Lung (tissue), 12 donors: Measurements from ENCODE around the gene DUSP3. TPM values are rescaled to one million over a fixed set of nuclear protein-coding genes. Genes with fewer than 3 reads are reported as not detected.

Source experiments
- ATAC-seq: fragments of 200-7000 bp; cut with Tn5 transposase; one replicate; pipeline ENCODE4 v1.9.1; 2020; ENCODE audit warnings: moderate number of reproducible peaks; ENCODE audit not compliant: insufficient read depth, low FRiP score
- DNase-seq, 3 donors: peaks; one replicate each; pipeline ENCODE4 v3.0.0-alpha.2; 2013 to 2017
- H3K27ac ChIP-seq, 2 donors: one replicate each; pipeline ENCODE4 v1.5.1; 2013; ENCODE audit warnings: mild to moderate bottlenecking in 2 of 2, moderate library complexity in 2 of 2, control low read depth in 1 of 2, inconsistent platforms in 1 of 2, low read depth in 1 of 2, low read length in 1 of 2
- H3K27me3 ChIP-seq, 3 donors: one replicate each; pipeline ENCODE4 v1.5.1; 2013; ENCODE audit warnings: low read length in 2 of 3; ENCODE audit not compliant: control insufficient read depth in 3 of 3, insufficient read depth in 3 of 3
- H3K36me3 ChIP-seq, 4 donors: one replicate each; pipeline ENCODE4 v1.5.1; 2013; ENCODE audit warnings: low read length in 4 of 4, mild to moderate bottlenecking in 1 of 4, moderate library complexity in 1 of 4; ENCODE audit not compliant: control insufficient read depth in 4 of 4, insufficient read depth in 4 of 4
- H3K4me1 ChIP-seq, 5 donors: one replicate each; pipeline ENCODE4 v1.5.1; 2013; ENCODE audit warnings: low read length in 5 of 5, mild to moderate bottlenecking in 2 of 5, moderate library complexity in 1 of 5; ENCODE audit not compliant: control insufficient read depth in 5 of 5, insufficient read depth in 5 of 5
- H3K4me3 ChIP-seq: one replicate; pipeline ENCODE4 v1.5.1; 2013; ENCODE audit warnings: mild to moderate bottlenecking, control low read depth, moderate library complexity
- H3K9ac ChIP-seq, 2 donors: one replicate each; pipeline ENCODE4 v1.5.1; 2013; ENCODE audit warnings: low read length in 2 of 2, control low read depth in 1 of 2; ENCODE audit not compliant: insufficient read depth in 1 of 2
- H3K9me3 ChIP-seq, 4 donors: one replicate each; pipeline ENCODE4 v1.5.1; 2013; ENCODE audit warnings: low read length in 3 of 4, mild to moderate bottlenecking in 1 of 4, moderate library complexity in 1 of 4; ENCODE audit not compliant: control insufficient read depth in 4 of 4, insufficient read depth in 3 of 4
- WGBS, 2 donors: extraction: QIAGEN DNeasy Blood & Tissue Kit; methylation state at CpG; one replicate each; pipeline ENCODE4 v1.1.7; 2013; 5-methylcytosine and 5-hydroxymethylcytosine counted together
- polyA plus RNA-seq, 2 donors: library from polyadenylated mRNA; stranded (reverse); fragments of 200-250 nt; gene quantifications; one replicate each; pipeline ENCODE4 v1.2.1, GENCODE V29; 2013
- total RNA-seq, 2 donors: library from RNA; depleted of rRNA in 1 of 2; stranded (reverse); fragments of >200 nt in 1 of 2; gene quantifications; one replicate each; pipeline ENCODE4 v1.2.1, GENCODE V29; 2014 to 2021
- TF ChIP-seq, protein P1 (sequence below): IDR thresholded peaks from 2 replicates; pipeline ENCODE4 v1.5.1; 2012; ENCODE audit warnings: mild to moderate bottlenecking; ENCODE audit errors: control extremely low read depth, extremely low read depth
- donor health status: control.
- donor health status: control.
- donor health status: Bipolar disorder and iron deficiency.
- donor health status: healthy.
- donor health status: DM: yes; HTN: yes; CAD: no.

DUSP3 gene
- total and polyA plus RNA-seq, 4 donors: 49.6 to 86.3 (median 66.5) TPM

DNA sequence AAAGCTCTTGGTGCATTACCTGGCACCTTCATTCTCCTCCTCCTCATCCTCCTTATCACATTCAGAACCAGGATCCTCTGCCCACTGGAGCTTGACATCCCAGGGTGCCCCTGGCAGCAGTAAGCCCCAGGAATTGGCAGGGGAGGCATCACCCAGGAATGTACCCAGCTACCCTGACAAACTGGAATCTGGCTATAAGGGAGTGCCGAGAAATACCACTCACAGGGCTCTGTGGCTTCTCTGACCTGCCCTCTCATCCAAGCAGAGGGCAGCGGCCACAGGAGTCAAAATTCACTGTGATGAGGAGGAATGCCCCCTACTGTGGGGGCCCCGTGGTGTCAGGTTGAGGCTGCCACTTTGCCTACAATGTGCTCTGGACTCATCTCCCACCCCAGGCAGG, 34.6 kb upstream of the DUSP3 start:
- DNase-seq (no peak), ATAC-seq (no peak)
- no peaks in the 10 kb centered on the region for H3K4me1 ChIP-seq
- peaks cover 12 to 36% (median 23%) of the 10 kb centered on the region in 4 donors for H3K36me3 ChIP-seq
- no peak overlapping the region for H3K27ac ChIP-seq
- 89 to 94% methylated on average over 3 of the region's 3 CpGs for WGBS, 2 donors
- TF ChIP-seq, protein P1, sequence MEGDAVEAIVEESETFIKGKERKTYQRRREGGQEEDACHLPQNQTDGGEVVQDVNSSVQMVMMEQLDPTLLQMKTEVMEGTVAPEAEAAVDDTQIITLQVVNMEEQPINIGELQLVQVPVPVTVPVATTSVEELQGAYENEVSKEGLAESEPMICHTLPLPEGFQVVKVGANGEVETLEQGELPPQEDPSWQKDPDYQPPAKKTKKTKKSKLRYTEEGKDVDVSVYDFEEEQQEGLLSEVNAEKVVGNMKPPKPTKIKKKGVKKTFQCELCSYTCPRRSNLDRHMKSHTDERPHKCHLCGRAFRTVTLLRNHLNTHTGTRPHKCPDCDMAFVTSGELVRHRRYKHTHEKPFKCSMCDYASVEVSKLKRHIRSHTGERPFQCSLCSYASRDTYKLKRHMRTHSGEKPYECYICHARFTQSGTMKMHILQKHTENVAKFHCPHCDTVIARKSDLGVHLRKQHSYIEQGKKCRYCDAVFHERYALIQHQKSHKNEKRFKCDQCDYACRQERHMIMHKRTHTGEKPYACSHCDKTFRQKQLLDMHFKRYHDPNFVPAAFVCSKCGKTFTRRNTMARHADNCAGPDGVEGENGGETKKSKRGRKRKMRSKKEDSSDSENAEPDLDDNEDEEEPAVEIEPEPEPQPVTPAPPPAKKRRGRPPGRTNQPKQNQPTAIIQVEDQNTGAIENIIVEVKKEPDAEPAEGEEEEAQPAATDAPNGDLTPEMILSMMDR: no peak
- H3K9ac ChIP-seq: no peak overlapping the region
- H3K4me3 ChIP-seq: no peak overlapping the region
- peaks cover 0 to 1% (median 0%) of the 10 kb centered on the region in 4 donors for H3K9me3 ChIP-seq
- no peaks in the 10 kb centered on the region for H3K27me3 ChIP-seq

DNA sequence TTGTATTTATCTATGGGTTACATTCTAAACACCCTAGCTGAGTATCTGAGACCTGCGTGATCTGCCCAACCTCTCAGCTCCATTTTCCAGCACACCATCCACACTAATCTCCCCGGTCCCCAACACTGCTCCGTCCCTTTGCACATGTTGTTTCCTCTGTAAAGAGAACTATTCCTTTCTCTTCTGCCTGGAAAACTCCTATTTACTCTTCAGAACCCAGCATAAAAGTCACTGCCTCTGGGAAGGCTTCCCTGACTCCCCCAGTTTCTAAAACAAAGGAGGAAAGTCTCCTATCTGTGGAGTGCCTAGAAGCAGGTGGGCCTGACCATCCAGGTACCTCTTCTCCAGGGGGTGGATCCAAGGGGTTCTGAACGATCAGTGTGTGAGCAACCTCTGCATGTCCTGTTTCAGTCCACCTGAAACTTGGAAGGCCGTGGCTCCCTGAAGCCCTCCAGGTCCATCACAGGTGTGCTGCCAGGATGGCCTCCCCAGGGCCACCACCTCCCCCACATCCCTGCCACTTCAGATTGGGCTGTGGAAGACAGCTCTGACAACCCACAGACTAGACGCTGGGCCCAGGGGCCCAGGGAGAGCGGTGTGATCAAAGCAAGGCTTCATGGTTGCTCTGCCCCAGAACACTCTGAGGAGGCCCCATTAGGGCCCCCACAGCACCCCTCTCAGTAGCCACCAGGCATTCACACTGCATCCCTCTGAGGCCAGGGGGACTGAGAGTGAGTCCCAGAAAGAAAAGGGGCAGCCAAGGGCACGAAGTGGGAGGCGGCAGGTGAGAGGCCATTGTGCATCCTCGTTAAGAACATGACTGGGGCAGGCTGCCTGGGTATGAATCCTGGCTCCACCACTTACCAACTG, 33.9 kb upstream of the DUSP3 start:
- ATAC-seq: no peak
- WGBS, 2 donors: 95 to 96% methylated on average over 10 of the region's 10 CpGs
- DNase-seq: no peak
- Histone ChIP-seq H3K9me3 (peaks cover 0 to 1% (median 0%) of the 10 kb centered on the region in 4 donors), H3K36me3 (peaks cover 14 to 36% (median 23%) of the 10 kb centered on the region in 4 donors), H3K4me3 (no peak overlapping the region), H3K9ac (no peak overlapping the region), H3K27ac (no peak overlapping the region), H3K4me1 (no peaks in the 10 kb centered on the region), H3K27me3 (no peaks in the 10 kb centered on the region)
- TF ChIP-seq, protein P1: no peak

DNA sequence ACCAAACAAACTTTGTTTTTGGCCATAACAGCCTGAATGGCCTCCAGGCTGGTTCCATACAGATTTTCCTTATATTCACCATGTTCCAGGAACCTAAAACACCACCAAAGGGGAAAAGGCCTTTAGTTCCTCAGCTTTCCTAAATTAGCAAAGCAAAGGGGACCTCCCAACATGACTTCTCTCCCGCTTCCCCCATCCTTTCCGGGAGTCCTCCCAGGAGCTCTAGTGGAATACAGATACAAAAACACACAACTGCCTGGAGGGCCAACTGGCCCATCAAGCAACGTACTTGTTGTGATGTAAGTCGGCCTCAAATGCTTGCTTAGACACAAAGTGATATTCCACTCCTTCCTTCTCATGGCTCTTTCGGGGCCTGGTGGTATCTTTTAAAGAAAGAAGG, 32.0 kb upstream of the DUSP3 start:
- H3K36me3 ChIP-seq: peaks cover 14 to 29% (median 21%) of the 10 kb centered on the region in 4 donors
- H3K9ac ChIP-seq: no peak overlapping the region
- DNase-seq (no peak), ATAC-seq (no peak)
- no peak overlapping the region for H3K27ac ChIP-seq
- WGBS, 2 donors: 91 to 93% methylated on average over 5 of the region's 5 CpGs
- TF ChIP-seq, protein P1: no peak
- no peaks in the 10 kb centered on the region for H3K27me3 ChIP-seq
- no peaks in the 10 kb centered on the region for H3K4me1 ChIP-seq
- H3K4me3 ChIP-seq: no peak overlapping the region
- peaks cover 0 to 1% (median 0%) of the 10 kb centered on the region in 4 donors for H3K9me3 ChIP-seq
